Kidney (tissue), 14 donors: ENCODE data around the gene PSME2. TPM values are rescaled to one million over a fixed set of nuclear protein-coding genes. Genes with fewer than 3 reads are reported as not detected.
A peak's percentile ranks its signal among the peaks of the same experiment; 100 is the strongest.
"Not testable (repeated sequence)": the region's sequence is repeated elsewhere in the genome, so short reads cannot be mapped to it uniquely, and the experiment has no call there.

Source experiments
- DNase-seq, 5 donors: peaks; one replicate each; pipeline ENCODE4 v3.0.0-alpha.2; 2013 to 2020
- FAIRE-seq: peaks from 2 replicates; lab custom pipeline; 2012; peaks lifted over from hg19 to GRCh38; lab: Jason Lieb, UNC
- H3K27ac ChIP-seq, 2 donors: one replicate each; pipeline ENCODE4 v1.7.0; 2013; ENCODE audit warnings: low read depth in 2 of 2, low read length in 2 of 2, inconsistent platforms in 1 of 2
- H3K27me3 ChIP-seq: one replicate; pipeline ENCODE4 v1.7.1; 2013; ENCODE audit warnings: low read length, inconsistent platforms; ENCODE audit not compliant: control insufficient read depth, insufficient read depth
- H3K36me3 ChIP-seq, 3 donors: one replicate each; pipeline versions ENCODE4 v1.7.0 to v1.7.1; 2013; ENCODE audit warnings: low read length in 3 of 3, control low read depth in 1 of 3, inconsistent platforms in 1 of 3; ENCODE audit not compliant: insufficient read depth in 3 of 3, control insufficient read depth in 2 of 3
- H3K4me1 ChIP-seq, 3 donors: one replicate each; pipeline versions ENCODE4 v1.7.0 to v1.7.1; 2013; ENCODE audit warnings: low read length in 3 of 3, inconsistent platforms in 1 of 3, low read depth in 1 of 3; ENCODE audit not compliant: control insufficient read depth in 2 of 3, insufficient read depth in 2 of 3
- H3K4me3 ChIP-seq, 3 donors: one replicate each; pipeline versions ENCODE4 v1.7.0 to v1.8.1; 2013; ENCODE audit warnings: low read length in 3 of 3, control low read depth in 1 of 3, inconsistent platforms in 1 of 3
- H3K9ac ChIP-seq, 3 donors: one replicate each; pipeline versions ENCODE4 v1.7.0 to v1.7.1; 2013; ENCODE audit warnings: low read length in 3 of 3, control low read depth in 1 of 3, inconsistent platforms in 1 of 3
- H3K9me3 ChIP-seq, 3 donors: one replicate each; pipeline versions ENCODE4 v1.7.0 to v1.7.1; 2013; ENCODE audit warnings: low read length in 3 of 3, control low read depth in 1 of 3, inconsistent platforms in 1 of 3; ENCODE audit not compliant: control insufficient read depth in 2 of 3, insufficient read depth in 1 of 3
- CTCF ChIP-seq: IDR thresholded peaks from 3 replicates; pipeline ENCODE4 v1.5.1; 2012; ENCODE audit warnings: mild to moderate bottlenecking, moderate library complexity, borderline replicate concordance; ENCODE audit not compliant: insufficient read depth; ENCODE audit errors: extremely low read depth
- intact Hi-C: fragments of 100-400 bp; cut with DNase I; formaldehyde crosslinking; loops from one replicate; pipeline ENCODE4 v1.11.1; 2022
- polyA plus RNA-seq: library from polyadenylated mRNA; stranded (reverse); fragments of 350-450 nt; fragmentation: Illumina TruSeq; extraction: RNeasy Lipid Tissue Mini Kit (QIAGEN cat#74804); gene quantifications from one replicate; pipeline ENCODE4 v1.2.3, GENCODE V29; 2014; ENCODE audit warnings: low read depth, low replicate concordance; ENCODE audit not compliant: insufficient read depth
- total RNA-seq: library from RNA; stranded (reverse); fragmentation: NEBNext Ultra II Directional; extraction: Animal tissue kit (Norgen Biotek cat#: 25700); gene quantifications from one replicate; pipeline ENCODE4 v1.2.1, GENCODE V29; 2021
- donor health status: control.
- donor health status: control.
- donor health status: control.
- donor health status: control.
- donor health status: control.
- donor health status: DM: yes; HTN: yes; CAD: no.
- donor health status: Normal renal cell carcinoma (clear cell type).

PSME2 gene
- total and polyA plus RNA-seq, 2 donors from 2014 or later: 148 to 289 TPM

- no peaks in the 10 kb centered on the region for H3K9me3 ChIP-seq
- TF ChIP-seq CTCF: no peak
- H3K4me1 ChIP-seq: peaks cover 0 to 10% (median 0%) of the 10 kb centered on the region in 3 donors
- no peak overlapping the region for H3K27ac ChIP-seq
- H3K27me3 ChIP-seq: no peaks in the 10 kb centered on the region
- DNase-seq (no peak), FAIRE-seq (no peak)
- intact Hi-C loops: no loop called here
- no peaks in the 10 kb centered on the region for H3K36me3 ChIP-seq
- no peak overlapping the region for H3K9ac ChIP-seq
- no peak overlapping the region for H3K4me3 ChIP-seq
These were observed 36.4 kb downstream of the PSME2 start for GRCh38 chr14:24110060-24110459.

- H3K27me3 ChIP-seq: no peaks in the 10 kb centered on the region
- no peak for FAIRE-seq
- no peak for TF ChIP-seq CTCF
- peak overlapping the region in 1 of 2 donors; percentile 20 for H3K27ac ChIP-seq
- no peak overlapping the region for H3K4me3 ChIP-seq
- no peak for DNase-seq
- peak overlapping the region in 1 of 3 donors; percentile 8 for H3K9ac ChIP-seq
- no peaks in the 10 kb centered on the region for H3K9me3 ChIP-seq
- intact Hi-C loops: no loop called here
- H3K36me3 ChIP-seq: peaks cover 0 to 3% (median 0%) of the 10 kb centered on the region in 3 donors
- peaks cover 0 to 9% (median 0%) of the 10 kb centered on the region in 3 donors for H3K4me1 ChIP-seq
These were observed 38.0 kb downstream of the PSME2 start for GRCh38 chr14:24108336-24108874.

DNA sequence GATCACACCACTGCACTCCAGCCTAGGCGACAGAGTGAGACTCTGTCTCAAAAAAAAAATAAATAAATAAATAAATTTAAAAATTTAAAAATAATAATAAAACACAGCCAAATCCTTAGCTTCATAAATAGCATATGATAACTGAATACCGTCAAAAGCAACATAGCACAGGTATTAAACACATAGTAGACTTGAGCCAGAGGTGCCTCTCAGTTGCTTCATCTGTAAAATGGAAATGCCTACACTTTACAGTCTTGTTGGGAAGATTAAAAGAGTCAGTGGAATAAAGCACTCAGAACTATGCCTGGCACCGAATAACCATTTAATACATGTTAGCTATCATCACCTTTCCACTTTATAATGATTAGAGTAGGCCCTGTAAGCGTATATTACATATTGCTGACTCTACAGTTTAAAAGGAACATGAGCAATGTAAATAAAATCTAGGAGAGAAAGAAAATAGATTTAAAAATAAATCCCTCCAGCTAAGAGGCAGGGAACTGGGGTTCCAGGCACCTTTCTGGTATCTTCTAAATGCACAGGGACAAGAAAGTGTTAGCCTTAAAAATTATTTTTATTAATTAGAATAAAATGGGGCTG is 39.6 kb downstream of the PSME2 start:
- no peak overlapping the region for H3K27ac ChIP-seq

GRCh38 chr14:24105609-24106239 is 40.7 kb downstream of the PSME2 start:
- H3K4me1 ChIP-seq, H3K27ac ChIP-seq, H3K9me3 ChIP-seq, H3K36me3 ChIP-seq, H3K27me3 ChIP-seq, H3K4me3 ChIP-seq, DNase-seq, intact Hi-C loops, FAIRE-seq, H3K9ac ChIP-seq: not testable (repeated sequence)

More for the DNA sequence above, 39.6 kb downstream of the PSME2 start:
- DNase-seq (no peak), FAIRE-seq (no peak)
- Histone ChIP-seq H3K27me3 (no peaks in the 10 kb centered on the region), H3K4me3 (no peak overlapping the region), H3K9me3 (no peaks in the 10 kb centered on the region), H3K9ac (no peak overlapping the region), H3K36me3 (peaks cover 0 to 7% (median 6%) of the 10 kb centered on the region in 3 donors), H3K4me1 (peaks cover 0 to 8% (median 0%) of the 10 kb centered on the region in 3 donors)
- no peak for TF ChIP-seq CTCF
- intact Hi-C loops: no loop called here
